ENCODE data around the gene NSUN2.

DNA sequence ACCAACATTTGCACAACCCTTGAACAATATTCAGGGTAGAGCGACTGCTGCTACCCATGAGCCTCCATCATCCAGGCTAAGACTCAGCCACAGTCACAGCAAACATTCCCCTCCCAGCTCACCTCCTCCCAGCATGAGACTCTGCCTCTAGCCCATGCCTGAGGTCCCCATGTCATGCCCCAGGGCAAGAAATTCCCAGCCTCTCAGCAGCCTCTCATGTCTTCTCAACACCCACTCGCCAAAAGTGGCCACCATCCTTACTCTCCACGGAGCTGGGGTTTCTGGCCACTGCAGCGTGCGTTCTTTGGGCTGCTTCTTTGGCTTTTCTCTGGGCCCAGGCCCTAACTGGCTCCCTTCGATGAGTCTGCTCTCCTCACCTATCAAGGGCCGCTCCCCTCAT is 82.2 kb downstream of the NSUN2 start:
- no peak for TF ChIP-seq CTCF (IDR thresholded peaks at IDR 0.05; ENCODE audit: extremely low read depth in 1 of 2, insufficient read depth in 1 of 2, low read depth in 1 of 2, low read length in 2 of 2)
- TF ChIP-seq EZH2 (IDR thresholded peaks at IDR 0.05; ENCODE audit: borderline replicate concordance, low read depth, low read length, severe bottlenecking) = no peak
- no peak for TF ChIP-seq POLR2A (IDR thresholded peaks at IDR 0.05; ENCODE audit: low read depth, low read length)
